SK-N-MC (cell line): ENCODE results near the gene RPL14.

ENCODE experiments used
- DNase-seq: peaks from one replicate; pipeline ENCODE4 v3.0.0-alpha.2; 2011; ENCODE audit warnings: low read depth, low spot score
- H3K27ac ChIP-seq: fragments of 200-600 bp; sonication (generic); 2 replicates; pipeline ENCODE4 v1.5.1; 2016; ENCODE audit warnings: mixed run types
- H3K36me3 ChIP-seq: fragments of 200-600 bp; sonication (generic); 2 replicates; pipeline ENCODE4 v1.6.1; 2017; ENCODE audit warnings: antibody characterized with exemption, low read length, mixed read lengths; ENCODE audit not compliant: insufficient read depth
- H3K4me3 ChIP-seq: fragments of 200-600 bp; sonication (generic); 2 replicates; pipeline ENCODE4 v1.5.1; 2016
- H3K9ac ChIP-seq: fragments of 200-600 bp; sonication (generic); 2 replicates; pipeline ENCODE4 v1.8.0; 2017; ENCODE audit warnings: mixed run types, mixed read lengths; ENCODE audit not compliant: insufficient read length
- H3K9me3 ChIP-seq: fragments of 200-600 bp; sonication (generic); 2 replicates; pipeline ENCODE4 v1.6.1; 2017; ENCODE audit warnings: low read depth, mild to moderate bottlenecking, antibody characterized with exemption, low read length, moderate library complexity, mixed read lengths
- EZH2 ChIP-seq: fragments of 200-600 bp; sonication (generic); IDR thresholded peaks from one replicate; pipeline ENCODE4 v1.6.1; 2017; ENCODE audit warnings: antibody characterized with exemption
- FOXP2 ChIP-seq: optimal IDR thresholded peaks from 2 replicates; pipeline ENCODE3; 2011; ENCODE audit warnings: mild to moderate bottlenecking, moderate library complexity; ENCODE audit not compliant: insufficient read depth; ENCODE audit errors: extremely low read length, control extremely low read depth
- POLR2AphosphoS5 ChIP-seq: IDR thresholded peaks from 2 replicates; pipeline ENCODE4 v1.6.1; 2012; ENCODE audit warnings: mild to moderate bottlenecking, low read depth, low read length, borderline replicate concordance

RPL14 gene

GRCh38 chr3:40499952-40500351, 42.8 kb downstream of the RPL14 start:
- no peak overlapping the region for H3K9ac ChIP-seq
- TF ChIP-seq FOXP2: no peak

GRCh38 chr3:40502034-40502433, 44.9 kb downstream of the RPL14 start:
- no peaks in the 10 kb centered on the region for H3K36me3 ChIP-seq
- no peak for DNase-seq
- H3K9me3 ChIP-seq: no peaks in the 10 kb centered on the region
- no peak overlapping the region for H3K4me3 ChIP-seq
- H3K27ac ChIP-seq: no peak overlapping the region
- no peak overlapping the region for H3K9ac ChIP-seq
- TF ChIP-seq FOXP2 (no peak), POLR2AphosphoS5 (no peak), EZH2 (no peak)

More at GRCh38 chr3:40499952-40500351, 42.8 kb downstream of the RPL14 start:
- no peak for DNase-seq
- no peaks in the 10 kb centered on the region for H3K9me3 ChIP-seq
- H3K27ac ChIP-seq: no peak overlapping the region
- H3K36me3 ChIP-seq: no peaks in the 10 kb centered on the region
- no peak overlapping the region for H3K4me3 ChIP-seq

- peaks cover 4% of the 10 kb centered on the region; the same call in 1 of the 2 replicates for H3K36me3 ChIP-seq
- no peaks in the 10 kb centered on the region for H3K9me3 ChIP-seq
- no peak for TF ChIP-seq POLR2AphosphoS5
- TF ChIP-seq FOXP2: no peak
- TF ChIP-seq EZH2: no peak
- no peak for DNase-seq
- peak overlapping the region; percentile 76; the same call in 1 of the 2 replicates for H3K4me3 ChIP-seq
- H3K27ac ChIP-seq: no peak overlapping the region
- H3K9ac ChIP-seq: no peak overlapping the region
Observed at GRCh38 chr3:40504636-40505430, 47.7 kb downstream of the RPL14 start.

DNA sequence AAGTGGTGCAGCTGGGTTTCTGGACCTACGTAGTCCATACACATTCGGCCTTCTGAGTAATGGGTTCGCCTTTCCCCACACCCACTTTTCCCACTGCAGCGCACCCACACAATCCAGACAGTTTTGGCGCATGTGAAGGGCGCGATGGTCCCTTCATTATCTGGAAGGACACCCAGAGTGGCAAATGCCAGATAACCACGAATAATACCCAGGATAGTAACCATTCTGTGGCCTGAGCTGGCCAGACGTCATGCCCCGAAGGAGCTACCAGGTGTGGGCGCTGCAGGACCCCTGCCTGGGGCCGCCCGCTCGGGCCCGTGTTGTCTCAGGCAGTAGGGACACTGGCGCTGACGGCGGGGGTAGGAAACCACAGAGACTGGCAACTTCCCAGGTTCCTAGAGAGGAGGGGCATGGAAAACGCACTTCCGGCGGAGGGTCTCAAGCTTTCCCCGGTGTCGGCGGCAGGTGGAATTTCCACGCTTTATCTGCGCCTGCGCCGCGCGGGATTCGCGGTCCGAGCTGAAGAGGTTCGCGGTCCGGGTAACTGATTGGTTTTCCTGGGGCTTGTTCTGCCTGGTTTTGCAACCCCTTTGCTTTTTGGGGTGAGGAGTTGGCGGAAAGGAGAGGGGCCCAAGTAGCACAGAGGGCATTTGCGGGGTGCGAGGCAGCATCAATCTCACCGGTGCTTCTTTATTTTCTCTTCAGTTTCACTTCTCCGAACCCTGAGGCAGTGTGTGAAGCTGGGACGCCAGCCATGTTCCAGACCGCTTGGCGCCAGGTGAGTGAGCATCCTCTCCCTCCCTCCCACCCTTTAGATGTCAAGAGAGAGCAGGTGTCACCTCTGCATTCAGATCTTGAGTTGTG, 48.7 kb downstream of the RPL14 start, which contains the start of gene ZNF620:
ZNF620 (plus strand) TSS at position 441 of the 864 bp plus-strand sequence; CDS start at position 755, 314 bp downstream.
- TF ChIP-seq FOXP2 (no peak), EZH2 (no peak), POLR2AphosphoS5 (peak; percentile 77)
- peak within 1 kb of the TSS; percentile 64 for H3K9ac ChIP-seq
- no peaks in the 10 kb centered on the region for H3K9me3 ChIP-seq
- H3K4me3 ChIP-seq: peak within 1 kb of the TSS; percentile 76
- H3K36me3 ChIP-seq: peaks cover 4% of the 10 kb centered on the region; the same call in 1 of the 2 replicates
- no peak within 1 kb of the TSS for H3K27ac ChIP-seq
- DNase-seq: peak; percentile 22

- Histone ChIP-seq H3K9me3 (no peaks in the 10 kb centered on the region), H3K36me3 (peaks cover 12% of the 10 kb centered on the region; the same call in 1 of the 2 replicates), H3K27ac (no peak overlapping the region), H3K4me3 (no peak overlapping the region), H3K9ac (no peak overlapping the region)
- DNase-seq: no peak
- no peak for TF ChIP-seq FOXP2
- TF ChIP-seq EZH2: no peak
- TF ChIP-seq POLR2AphosphoS5: no peak
Observed at GRCh38 chr3:40511031-40511718, 54.0 kb downstream of the RPL14 start.

DNA sequence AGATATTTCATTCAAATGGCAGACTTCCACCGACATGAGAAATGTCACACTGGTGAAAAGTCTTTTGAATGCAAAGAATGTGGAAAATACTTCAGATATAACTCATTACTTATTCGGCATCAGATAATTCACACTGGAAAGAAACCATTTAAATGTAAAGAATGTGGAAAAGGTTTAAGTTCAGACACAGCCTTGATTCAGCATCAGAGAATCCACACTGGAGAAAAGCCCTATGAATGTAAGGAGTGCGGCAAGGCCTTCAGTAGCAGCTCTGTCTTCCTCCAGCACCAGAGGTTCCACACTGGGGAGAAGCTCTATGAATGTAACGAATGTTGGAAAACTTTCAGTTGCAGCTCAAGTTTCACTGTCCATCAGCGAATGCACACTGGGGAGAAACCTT, 59.1 kb downstream of the RPL14 start:
- no peak overlapping the region for H3K4me3 ChIP-seq
- peaks cover 8% of the 10 kb centered on the region; the same call in 1 of the 2 replicates for H3K36me3 ChIP-seq
- no peak for DNase-seq
- H3K9me3 ChIP-seq: no peaks in the 10 kb centered on the region
- TF ChIP-seq POLR2AphosphoS5: no peak
- no peak for TF ChIP-seq FOXP2
- TF ChIP-seq EZH2: no peak
- no peak overlapping the region for H3K27ac ChIP-seq
- no peak overlapping the region for H3K9ac ChIP-seq

- peaks cover 7% of the 10 kb centered on the region; the same call in 1 of the 2 replicates for H3K36me3 ChIP-seq
- H3K27ac ChIP-seq: no peak overlapping the region
- no peak overlapping the region for H3K4me3 ChIP-seq
- H3K9me3 ChIP-seq: no peaks in the 10 kb centered on the region
- H3K9ac ChIP-seq: no peak overlapping the region
- no peak for DNase-seq
- TF ChIP-seq FOXP2 (no peak), POLR2AphosphoS5 (no peak), EZH2 (no peak)
Observed at GRCh38 chr3:40518067-40518466, 60.9 kb downstream of the RPL14 start.
